HS-5 (cell line): ENCODE results near the gene ASCL1.

ENCODE experiments used
- DNase-seq: peaks from one replicate; pipeline ENCODE4 v3.0.0-alpha.2; 2012; ENCODE audit warnings: low read depth

The ASCL1 gene

GRCh38 chr12:102951841-102952240, 5.6 kb upstream of the ASCL1 start:
- no peak for DNase-seq

DNA sequence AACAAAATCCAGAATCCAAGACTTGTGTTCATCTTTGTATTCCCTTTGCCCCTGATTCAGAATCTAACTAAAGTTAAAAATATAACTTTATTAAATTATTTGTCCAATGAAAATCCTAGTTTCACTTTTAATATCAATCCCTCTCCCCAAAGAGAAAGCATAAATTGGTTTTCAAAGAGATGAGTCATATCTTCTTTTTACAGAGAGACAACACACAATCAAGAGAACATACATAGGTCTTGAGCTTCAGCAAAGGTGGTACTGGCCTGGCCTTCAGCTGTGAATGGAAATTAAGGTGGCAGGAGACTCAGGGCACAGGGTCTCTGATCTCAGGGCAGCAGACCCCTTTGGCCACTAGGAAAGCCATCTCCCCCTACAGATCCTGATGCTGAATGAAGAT, 4.3 kb upstream of the ASCL1 start:
- no peak for DNase-seq

GRCh38 chr12:102954134-102954533, 3.3 kb upstream of the ASCL1 start:
- no peak for DNase-seq

DNA sequence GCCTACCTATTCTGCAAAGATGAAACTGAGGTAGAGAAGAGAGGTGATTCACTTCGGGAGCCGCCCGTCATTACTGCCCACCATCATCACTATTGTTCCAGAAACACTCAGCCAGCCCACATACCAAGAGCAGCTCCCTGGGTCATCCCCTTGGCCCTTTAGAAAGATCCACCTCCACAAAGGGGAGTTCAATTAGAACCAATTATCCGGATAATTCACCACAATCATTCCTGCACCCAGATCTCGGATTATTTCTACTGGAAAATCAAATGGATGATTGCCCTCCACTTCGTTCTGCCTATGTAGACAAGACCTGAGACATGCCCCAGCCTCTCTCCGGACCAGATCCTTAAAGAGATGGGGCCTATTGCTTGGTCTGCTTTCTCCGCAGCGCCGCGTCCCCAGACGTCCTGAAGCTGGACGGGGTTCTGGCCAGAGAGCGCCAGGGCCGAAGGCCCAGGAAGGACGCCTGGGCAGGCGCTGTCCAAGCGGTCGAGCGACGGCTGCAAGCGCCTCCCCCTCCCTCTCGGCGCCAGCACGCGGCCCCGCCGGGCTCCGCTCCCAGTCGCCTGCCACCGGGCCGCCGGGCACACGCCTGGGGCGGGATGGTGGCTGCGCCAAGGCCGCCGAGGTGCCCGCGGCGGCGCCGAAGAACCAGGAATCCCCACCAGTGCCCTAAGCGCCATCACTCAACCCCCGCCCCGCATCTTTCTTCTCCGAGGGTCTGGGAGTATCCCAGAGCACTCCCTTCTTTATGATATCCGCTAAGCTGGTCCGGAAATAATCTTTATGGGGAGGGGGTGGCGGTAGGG, 1.3 kb upstream of the ASCL1 start:
- no peak for DNase-seq

DNA sequence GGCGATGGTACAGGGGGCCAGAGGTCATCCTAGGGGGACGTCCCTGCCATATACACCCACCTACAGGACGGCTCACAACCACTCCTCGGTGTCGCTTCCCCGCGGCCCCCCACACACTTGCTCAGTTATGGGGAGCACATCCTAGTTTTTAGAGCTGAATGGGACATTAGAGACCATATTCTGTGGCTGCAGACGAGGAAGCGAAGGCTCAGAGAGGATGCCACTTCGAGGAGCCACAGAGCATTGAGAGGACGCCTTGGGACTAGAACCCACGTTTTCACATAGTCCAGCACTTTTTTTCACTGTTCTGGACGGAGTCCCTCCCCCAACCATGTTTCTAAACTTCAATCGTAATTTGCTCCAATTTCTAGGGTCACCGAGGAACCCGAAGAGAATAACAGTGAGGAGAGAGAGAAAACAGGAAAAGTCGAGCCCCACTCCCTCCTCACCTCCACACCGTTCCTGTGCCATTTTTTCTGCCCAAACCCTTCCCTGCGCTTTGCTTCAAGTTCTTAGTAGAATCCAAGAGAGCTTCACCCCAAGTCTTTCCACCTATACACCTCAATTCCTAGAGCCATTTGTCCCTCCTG, 641 bp upstream of the ASCL1 start:
- no peak for DNase-seq

GRCh38 chr12:102958073-102958829, 777 bp downstream of the ASCL1 start:
- no peak for DNase-seq

DNA sequence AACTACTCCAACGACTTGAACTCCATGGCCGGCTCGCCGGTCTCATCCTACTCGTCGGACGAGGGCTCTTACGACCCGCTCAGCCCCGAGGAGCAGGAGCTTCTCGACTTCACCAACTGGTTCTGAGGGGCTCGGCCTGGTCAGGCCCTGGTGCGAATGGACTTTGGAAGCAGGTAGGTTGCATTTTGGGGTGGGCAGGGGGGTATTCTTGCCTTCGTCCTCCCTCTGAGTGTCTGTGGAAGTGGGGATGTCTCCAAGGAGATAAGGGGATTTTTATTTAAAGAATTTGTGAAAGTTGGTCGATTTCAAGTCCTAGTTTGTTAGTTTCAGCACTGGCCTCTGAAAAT, 1.3 kb downstream of the ASCL1 start:
- DNase-seq = no peak

DNA sequence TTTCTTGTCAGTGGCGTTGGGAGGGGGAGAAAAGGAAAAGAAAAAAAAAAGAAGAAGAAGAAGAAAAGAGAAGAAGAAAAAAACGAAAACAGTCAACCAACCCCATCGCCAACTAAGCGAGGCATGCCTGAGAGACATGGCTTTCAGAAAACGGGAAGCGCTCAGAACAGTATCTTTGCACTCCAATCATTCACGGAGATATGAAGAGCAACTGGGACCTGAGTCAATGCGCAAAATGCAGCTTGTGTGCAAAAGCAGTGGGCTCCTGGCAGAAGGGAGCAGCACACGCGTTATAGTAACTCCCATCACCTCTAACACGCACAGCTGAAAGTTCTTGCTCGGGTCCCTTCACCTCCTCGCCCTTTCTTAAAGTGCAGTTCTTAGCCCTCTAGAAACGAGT, 1.9 kb downstream of the ASCL1 start:
- DNase-seq = no peak

DNA sequence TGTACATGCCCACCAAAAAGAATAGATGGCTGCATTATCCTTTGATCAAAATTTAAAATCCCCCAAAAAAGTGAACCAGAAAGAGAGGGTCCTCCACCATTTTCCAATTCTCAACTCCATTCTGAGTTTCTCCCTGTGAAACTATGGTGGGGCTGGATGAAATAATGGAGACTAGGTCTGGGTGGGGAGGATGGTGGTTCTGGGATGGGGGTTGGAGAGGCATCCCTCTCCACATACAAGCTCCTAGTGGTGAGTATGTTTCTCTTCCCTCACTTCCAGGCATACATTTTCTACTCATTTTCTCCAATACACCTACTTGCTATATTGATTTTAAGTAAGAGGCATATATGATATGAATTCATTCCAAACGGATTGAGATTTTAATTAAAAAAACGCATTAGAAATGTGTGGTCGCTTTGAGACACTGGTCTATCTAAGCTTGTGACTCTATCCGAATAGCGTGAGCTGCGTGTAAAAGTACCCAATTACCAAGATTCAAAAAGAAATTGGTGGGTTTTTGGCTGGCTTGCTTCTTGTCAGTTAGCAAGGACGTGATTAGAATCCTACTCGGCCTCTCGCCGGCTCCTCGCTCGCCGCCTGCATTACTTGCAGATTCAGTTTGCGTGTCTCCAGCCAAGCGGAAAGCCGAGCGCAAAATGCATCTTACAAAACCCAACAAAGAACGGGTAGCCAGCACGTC, 3.4 kb downstream of the ASCL1 start:
- DNase-seq = no peak

DNA sequence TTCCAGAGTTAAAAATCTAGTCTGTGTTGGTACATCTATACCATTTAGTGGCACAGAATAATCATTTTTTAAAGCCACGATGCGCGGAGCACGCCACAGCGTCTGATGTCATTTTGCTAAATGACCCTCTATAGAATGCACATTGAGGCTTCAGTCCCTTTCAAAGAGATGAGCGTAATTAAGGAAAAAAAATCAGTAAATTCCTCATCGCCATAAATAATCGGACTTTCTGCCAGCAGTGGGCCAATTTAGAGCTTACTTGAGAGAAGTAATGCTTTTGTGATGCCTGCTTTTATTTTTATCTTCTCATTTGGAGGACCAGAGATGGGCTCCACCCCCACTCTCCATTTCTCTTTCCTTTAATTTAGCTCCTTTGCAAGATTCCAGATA, 4.0 kb downstream of the ASCL1 start:
- DNase-seq = no peak

GRCh38 chr12:102962532-102962931, 5.1 kb downstream of the ASCL1 start:
- DNase-seq = no peak

DNA sequence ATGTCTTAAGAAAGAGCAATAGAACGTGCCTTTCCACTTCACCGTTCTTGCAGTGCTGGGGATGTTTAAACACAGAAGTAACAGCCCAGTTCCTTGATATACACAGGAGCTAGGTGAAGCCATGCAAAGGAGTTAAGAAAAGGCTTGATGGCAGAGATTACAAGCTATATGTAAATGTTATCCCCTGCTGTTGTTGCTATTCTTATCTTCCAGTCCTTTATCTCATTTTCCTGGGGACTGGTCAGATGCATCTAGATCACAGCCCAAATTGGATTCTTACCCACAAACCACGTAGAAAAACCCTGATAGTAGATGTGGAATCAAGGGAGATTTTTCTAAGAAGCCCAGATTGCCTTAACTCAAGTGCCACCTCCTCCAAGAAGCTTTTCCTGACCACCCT, 5.5 kb downstream of the ASCL1 start:
- DNase-seq = no peak

DNA sequence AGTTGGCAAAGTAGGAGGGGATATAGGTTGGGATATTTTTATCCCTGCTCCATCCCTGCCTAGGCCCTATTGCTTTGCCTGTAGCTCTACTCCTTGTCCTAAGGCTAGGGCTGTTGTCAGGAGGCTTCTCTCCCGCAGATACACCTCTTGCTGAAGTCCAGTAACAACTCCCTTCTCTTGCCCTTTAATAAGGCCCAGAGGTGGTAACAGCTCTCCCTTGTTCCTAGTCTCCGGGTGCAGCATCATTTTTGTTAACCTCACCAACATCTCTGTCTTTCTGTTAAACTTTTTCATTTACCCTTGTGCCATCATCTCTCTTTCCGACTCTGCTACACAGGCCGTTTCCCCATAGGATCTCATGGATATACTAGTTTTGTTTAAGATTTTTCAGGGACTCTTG, 6.3 kb downstream of the ASCL1 start:
- no peak for DNase-seq

DNA sequence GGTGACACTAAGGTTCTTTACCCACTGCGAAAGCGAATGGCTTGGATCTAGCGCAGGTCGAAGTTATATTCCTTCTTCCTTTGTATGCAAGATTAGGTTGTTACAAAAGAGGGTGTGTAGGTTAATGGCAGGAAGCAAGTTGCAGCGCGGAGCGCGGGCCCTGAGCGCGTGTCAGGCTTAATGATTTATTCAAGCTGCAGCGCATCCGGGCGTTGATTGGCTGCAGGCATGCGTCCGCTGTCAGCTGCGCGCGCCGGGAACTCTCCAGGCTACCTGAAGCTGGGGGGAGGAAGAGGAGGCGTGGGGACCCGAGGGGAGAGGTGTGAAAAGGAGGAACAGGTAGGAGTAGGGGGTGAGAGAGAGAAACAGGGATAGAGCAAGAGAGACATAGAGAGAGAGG, 7.4 kb downstream of the ASCL1 start:
- no peak for DNase-seq

DNA sequence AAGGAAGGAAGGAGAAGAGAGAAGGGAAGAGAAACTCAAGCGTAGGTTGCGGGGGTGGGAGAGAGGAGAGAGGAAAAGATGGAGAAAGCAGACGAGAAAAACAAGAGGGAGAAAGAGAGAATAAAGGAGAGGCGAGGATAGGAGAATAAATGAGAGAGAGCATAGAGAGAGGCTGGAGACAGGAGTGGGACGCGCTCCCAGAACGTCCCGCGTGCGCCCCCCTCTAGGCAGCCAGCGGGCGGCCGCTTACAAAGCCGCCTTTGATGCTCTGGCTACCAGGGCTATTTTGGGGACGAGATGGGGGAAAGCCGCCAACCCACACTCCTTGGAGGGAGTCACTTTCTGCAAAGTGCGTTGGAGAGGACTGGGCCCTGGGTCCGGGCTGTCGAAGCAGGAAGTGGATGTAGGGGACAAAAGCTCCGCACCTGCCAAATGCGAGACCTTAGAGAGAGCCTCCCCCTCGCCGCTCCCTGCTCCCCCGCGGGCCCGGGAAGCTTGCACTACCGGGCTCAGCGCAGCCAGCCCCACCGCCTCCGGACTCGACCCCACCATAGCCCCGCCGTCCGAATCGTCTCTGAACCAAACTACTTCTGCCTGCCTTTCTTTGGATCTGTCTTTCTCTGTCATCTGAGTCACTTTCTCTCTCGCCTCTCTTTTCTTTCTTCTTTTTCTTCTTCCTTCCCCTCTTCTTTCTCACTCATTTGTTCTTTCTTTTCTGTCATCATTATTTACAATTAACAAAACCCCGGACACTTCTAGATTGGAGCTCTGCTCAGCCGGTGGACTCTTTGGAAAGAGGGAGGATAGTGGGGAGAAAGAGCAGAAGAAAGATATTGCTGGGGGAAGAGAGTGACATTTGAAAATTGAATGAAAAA, 8.0 kb downstream of the ASCL1 start:
- no peak for DNase-seq

GRCh38 chr12:102966200-102966863, 8.9 kb downstream of the ASCL1 start:
- no peak for DNase-seq

- no peak for DNase-seq
These were observed 13.3 kb downstream of the ASCL1 start for GRCh38 chr12:102970780-102971179.

GRCh38 chr12:102971227-102971626, 13.8 kb downstream of the ASCL1 start:
- DNase-seq = no peak

- DNase-seq = no peak
These were observed 16.1 kb downstream of the ASCL1 start for GRCh38 chr12:102973583-102973982.

- DNase-seq = no peak
These were observed 19.3 kb downstream of the ASCL1 start for GRCh38 chr12:102976609-102977280.
